Putamen (tissue), 1 donor: ENCODE data around the gene FLT1.

Experiments used
- DNase-seq: peaks from one replicate; pipeline ENCODE4 v3.0.0-alpha.2; 2016; ENCODE audit warnings: low spot score

FLT1 gene

DNA sequence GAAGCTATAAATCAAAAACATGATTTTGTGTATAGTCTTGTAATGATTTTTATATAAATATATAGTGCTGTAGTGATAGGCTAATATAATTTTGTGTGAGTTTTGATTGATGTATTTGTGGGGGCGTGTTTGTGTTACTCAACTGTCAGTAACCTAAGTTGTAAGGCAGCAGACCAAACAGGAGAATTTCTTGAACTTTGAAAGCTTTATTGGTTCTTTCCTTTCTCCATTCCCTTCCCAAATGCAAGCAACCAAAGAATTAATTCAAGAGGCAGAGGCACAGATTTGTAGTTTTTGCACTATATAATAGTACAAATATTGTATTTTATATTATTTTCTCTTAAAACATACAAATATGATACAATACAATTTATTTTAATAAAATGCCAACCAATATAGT is 109.6 kb downstream of the FLT1 start:
- DNase-seq, result no peak

- no peak for DNase-seq
Observed at GRCh38 chr13:28384789-28385188, 110.1 kb downstream of the FLT1 start.

DNA sequence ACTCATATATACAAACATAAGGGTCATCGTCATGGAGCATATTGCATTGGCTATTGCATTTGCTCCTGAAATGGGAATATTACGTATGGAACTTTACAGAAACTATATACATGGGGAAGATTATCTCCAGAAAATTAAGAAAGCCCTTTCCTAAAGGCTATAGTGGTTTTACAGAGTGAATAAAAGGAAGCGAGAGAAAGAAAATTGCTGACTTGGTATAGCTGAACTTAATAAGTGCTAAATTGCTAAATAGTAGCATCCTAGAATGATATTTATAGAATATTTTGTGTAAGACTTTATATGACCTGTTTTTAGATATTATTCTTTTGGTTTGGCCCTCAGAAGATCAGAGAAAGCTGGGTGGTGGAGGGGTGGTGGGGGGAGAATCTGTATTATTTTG is 114.6 kb downstream of the FLT1 start:
- DNase-seq, result no peak

GRCh38 chr13:28379371-28380083 is 115.4 kb downstream of the FLT1 start:
- DNase-seq, result no peak

DNA sequence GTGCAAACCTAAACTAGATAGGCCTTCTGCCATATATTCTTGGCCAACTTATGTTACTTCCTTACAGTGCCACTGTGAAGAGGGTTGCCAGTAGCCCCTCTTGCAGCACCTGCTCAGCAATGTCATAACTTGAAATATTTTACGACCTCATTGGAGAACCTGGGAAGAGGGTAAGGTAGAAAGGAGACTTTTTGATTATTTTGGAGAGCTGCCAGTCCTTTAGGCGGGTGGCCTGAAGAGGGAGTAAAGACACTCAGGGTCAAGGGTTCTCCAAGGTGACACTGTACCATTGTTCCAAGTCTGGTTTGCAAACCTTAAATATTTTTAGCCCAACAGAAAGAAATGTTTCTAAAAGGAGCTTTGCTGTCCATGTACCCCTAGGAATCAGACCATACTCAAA is 118.3 kb downstream of the FLT1 start:
- no peak for DNase-seq

- no peak for DNase-seq
Observed at GRCh38 chr13:28375250-28375930, 119.5 kb downstream of the FLT1 start.

GRCh38 chr13:28373810-28374209 is 121.1 kb downstream of the FLT1 start:
- no peak for DNase-seq

DNA sequence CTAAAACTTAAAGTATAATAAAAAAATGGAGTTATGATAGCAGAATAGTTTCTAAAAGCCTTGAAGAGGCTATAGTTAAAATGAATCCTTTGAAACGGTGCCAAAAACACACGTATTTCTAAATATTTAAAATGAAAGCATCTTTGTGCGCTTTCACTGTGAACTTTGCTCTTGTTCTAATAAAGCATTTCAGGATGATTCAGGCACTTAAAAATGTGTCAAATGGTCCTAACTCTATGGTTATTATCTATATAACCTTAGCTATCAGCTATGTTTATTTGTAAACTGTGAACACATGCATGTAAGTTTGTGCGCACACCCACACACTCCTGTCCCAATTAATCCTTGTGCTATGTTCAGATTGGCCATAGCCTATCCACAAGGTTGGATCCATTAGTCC is 124.5 kb downstream of the FLT1 start:
- no peak for DNase-seq

DNA sequence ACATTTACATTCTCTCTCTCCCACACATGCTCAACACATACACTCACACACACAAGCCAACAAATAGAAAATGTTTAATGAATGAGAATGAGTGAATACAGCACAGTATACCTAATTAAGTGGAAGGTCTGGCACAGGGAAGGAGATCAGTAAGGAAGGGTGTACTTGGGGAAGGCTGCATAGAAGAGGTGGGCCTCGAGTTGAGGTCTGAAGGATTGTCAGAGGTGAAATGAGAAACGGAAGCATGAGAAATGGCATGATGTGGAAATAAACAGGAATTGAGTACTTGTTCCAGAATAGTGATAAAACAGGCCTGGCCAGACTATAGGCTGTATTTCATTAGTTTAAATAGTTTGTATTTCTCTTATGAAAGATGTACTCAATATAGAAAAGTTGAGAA is 136.2 kb downstream of the FLT1 start:
- no peak for DNase-seq

DNA sequence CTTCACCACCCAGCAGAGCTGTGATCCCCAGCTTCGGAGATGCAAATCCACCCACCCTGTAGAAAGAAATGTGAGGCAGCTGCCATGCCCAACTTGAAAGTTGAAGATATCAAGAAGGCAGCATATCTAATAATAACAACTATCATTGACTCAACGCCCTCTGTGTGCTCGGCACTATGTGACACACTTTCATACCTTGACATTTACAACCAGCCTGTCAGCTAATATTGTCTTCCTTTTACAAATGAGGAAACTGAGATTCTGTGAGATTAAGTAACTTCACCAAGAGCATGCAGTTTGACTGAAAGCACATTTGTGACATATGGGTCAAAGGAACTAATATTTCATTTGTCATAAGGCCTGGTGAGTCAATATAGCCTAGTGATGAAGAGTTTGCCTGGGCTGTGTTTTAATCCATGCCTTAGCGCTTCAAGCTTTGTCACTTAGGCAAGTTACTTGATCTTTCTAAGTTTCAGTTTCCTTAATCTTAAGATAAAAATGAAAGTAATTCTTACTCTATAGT is 137.0 kb downstream of the FLT1 start:
- peak; percentile 67 for DNase-seq

DNA sequence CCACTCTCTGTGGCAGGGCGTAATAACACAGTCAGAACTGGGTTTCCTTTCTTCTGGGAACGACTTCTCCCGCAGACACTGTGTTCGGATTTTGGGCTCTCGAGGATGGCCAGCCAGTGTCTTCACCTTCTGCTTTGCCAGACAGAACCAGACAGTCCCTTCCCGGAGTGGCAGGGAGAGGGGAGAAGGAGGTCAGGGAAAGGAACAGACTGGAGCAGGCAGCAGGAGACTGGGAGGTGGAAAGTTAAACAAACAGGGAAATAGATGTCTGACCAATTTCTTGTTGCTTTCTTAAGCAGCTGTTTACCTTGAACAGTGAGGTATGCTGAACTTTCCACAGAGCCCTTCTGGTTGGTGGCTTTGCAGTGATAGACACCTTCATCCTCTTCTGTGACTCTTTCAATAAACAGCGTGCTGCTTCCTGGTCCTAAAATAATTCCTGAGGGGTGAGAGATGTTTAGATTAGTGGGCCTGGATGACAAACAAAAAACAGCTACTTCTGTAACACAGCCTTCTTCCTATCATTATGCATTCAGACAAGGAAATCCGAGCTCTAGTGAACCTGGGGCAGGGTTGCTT is 137.6 kb downstream of the FLT1 start:
- no peak for DNase-seq

- no peak for DNase-seq
Observed at GRCh38 chr13:28356561-28357021, 138.3 kb downstream of the FLT1 start.

- DNase-seq, result no peak
Observed at GRCh38 chr13:28355822-28356371, 139.0 kb downstream of the FLT1 start.

GRCh38 chr13:28355046-28355821 is 139.7 kb downstream of the FLT1 start:
- no peak for DNase-seq

- DNase-seq, result no peak
Observed at GRCh38 chr13:28353679-28354078, 141.2 kb downstream of the FLT1 start.

DNA sequence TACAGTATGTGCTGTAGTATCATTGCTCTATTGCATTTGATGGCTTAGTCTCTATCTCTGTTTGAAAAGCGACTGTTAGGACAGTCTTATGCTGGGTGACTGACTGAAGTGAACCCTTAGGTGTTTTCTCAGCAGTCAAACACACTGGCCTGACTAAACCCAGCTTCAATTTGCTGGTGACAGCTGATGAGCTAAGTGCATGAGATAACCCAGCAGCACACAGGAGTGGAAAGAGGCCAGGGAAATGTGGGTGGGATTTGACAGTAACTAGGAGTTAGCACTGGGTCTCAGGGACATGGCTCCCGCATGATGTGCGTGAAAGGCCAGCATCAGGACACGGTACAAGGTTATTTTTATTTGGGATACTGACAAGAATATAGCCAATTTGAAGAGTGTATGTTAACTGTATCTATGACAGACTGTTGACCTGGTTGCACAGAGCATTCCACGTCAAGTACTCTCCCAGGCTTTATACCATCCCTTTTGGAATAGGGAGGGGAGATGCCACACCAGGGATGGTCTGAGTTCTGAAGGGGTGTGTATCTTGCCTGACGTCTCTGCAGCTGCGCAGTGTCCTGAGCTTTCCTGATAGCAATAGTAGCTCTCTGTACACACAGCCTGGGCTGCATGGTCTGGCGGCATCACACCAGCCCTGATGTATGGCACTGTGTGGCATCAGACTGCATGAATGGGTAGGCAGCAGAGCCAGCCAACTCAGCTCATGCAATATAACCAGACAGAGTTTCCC is 144.8 kb downstream of the FLT1 start:
- DNase-seq, result no peak

DNA sequence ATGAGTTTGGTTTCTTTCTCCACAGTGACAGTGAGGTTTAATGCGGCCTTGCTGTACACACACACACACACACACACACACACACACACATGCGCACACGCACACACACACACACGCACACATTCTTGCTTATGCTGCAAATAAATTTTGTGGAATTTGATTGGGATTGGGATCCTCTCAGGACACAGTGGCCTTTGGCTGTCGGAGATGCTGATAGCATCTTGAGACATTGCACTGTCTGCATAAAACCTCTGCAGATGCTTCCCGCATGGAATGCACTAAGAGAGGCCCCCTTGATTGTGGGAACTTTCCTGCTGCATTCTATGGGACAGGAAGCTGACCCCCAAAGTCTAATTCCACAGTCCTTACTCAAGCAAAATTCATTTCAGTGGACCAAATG is 145.6 kb downstream of the FLT1 start:
- DNase-seq, result no peak

GRCh38 chr13:28347456-28348371 is 147.2 kb downstream of the FLT1 start:
- DNase-seq, result no peak

DNA sequence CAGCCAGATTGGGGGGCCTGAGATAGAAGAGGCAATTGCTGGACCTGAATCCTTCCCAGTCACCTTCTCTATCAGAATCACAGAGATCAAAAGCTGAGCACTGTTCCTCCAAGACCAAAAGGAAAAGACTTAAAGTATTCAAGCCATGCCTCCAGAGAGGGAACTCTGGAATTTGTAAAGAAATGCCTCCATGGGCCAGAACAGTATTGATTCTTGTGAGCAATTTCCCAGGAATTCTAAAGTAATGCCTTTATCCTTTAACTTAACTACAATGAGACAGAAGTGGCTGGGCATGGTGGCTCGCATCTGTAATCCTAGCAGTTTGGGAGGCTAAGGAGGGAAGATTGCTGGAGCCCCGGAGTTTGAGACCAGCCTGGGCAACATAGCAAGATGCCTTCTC is 148.8 kb downstream of the FLT1 start:
- DNase-seq, result no peak

DNA sequence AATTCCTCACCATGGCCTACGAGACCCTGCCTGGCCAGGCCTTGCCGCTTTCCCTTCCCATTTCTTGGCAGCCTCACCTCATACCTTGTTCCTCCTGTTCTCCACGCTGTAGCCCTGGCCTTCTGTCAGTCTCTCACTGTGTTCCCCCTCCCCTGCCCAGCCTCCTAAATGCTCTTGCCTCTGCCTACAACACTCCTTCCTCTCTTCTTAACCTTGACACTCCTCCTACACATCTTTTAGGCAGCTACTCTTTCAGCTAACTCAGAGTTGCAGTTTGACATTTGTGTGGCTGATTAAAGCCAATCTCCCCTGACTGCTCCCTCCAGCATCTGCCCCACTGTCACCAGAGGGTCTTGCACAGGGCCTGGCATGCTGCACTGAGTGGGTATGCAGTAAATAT is 150.8 kb downstream of the FLT1 start:
- DNase-seq, result no peak
